Limb (tissue), 2 donors: ENCODE results near the gene MPV17L2.

Experiments
- DNase-seq, 2 donors: peaks; one replicate each; pipeline ENCODE4 v3.0.0-alpha.2; 2016; ENCODE audit errors: extremely low spot score in 2 of 2

The MPV17L2 gene

DNA sequence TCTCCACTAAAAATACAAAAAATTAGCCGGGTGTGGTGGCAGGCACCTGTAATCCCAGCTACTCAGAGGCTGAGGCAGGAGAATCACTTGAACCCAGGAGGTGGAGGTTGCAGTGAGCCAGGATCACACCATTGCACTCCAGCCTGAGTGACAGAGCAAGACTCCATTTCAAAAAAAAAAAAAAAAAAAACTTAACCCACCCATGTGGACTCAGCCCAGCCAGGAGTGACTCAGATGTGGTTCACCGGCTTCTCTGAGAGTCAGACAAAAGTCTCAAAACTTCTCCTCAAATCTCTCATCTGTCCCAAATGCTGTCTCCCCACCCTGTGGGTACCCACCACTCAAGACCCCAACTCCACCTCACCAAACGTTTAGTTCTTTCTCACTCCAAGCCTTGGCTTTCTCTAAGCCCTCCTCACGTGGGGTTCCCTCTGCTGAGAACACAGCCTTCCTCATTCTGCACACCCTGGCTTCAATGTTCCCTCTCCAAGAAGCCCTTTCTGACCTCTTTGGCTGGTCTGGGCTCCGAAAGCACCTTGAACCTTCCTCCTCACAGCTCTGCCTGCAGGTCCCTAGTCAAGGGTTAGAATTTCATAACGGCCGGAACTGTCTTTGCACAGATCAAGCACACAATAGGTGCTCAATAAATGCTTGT is 21.9 kb downstream of the MPV17L2 start:
- no peak for DNase-seq

DNA sequence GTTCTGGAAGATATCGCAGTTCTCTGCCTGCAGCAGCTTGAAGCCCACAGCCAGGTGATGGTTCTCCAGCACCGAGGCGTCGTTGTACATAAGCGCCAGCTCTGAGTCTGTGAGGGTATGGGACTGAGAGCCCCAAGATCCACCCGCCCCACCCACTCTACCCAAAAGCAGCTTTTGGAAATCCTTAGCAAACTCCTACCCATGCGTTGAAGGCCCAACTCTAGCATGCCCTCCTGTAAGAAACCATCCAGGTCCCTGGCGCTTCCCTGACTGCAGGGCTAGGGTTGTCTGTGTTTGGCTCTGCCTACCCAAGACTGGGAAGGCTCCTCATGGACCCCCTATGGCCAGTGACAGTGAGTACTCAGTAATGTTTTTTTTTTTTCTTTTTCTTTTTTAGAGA is 23.8 kb downstream of the MPV17L2 start:
- no peak for DNase-seq

DNA sequence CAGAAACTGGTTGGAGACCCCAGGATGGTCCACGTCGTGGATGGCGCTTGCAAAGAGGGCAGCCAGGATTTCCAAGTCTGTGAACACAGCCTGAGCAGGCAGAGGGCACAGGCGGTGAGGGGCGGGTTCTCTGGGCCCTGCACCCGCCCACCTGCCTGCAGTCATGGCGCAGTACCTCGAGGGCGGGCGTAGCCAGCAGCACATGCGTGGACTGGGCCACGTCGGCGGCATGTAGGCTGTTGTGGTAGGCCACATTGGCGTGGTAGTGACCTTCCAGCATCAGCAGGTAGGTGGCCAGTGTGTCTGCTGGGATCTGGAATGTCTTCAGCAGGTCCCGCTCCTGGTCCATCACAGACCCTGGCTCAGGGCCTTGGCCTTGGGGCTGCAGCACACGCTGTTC is 25.1 kb downstream of the MPV17L2 start:
- DNase-seq: no peak

DNA sequence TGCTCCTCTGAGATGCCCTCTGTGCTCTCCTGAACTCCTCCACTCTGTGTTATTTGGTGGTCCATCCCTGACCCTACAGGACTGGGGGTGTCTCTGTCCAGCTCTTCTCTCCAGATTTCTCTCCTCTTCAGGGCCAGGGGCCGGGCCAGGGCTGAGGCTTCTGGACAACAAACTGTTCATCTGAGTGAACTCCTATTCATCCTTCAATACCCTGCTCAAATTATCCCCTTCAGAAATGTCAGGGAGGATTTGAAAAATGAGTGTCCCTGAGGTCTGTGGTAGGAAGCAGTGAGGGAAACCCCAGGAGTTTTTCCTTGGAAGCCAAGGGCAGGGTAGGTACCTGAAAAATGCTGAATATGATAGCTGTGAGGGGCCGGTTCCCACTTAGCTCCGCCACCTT is 25.6 kb downstream of the MPV17L2 start:
- no peak for DNase-seq

DNA sequence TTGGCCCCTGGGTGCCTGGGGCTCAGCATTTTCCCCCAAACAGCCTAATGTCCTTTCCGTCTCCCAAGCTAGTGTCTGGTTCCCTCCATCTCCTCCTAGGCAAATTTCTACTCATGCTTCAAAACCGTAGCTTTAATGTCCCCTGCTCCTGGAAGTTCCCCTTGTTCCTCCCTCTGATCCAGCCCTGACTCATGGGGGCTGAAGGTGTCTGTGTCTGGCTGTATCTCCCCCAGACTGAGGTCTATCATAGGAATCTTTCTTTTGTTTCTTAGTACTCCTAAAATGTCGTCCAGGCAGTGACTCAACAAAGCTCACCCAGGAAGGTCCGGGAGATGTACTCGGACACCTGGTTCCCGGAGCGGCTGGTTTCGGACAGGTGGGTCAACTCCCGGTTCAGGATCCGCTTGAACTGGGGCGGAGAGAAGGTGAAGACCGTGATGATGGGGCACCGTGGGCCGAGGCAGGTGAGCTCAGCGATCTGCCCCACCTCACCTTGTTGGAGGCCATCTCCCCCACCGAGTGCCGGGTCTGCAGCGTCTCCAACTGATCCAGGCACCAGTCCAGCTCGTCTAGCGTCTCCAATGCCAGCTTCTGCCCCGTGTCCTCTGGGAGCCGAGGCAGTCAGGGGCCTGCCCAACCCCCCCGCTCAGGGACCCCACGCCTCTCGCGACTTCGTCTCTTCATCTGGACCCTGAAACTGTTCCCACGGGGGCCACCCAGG is 27.1 kb downstream of the MPV17L2 start:
- DNase-seq: no peak

DNA sequence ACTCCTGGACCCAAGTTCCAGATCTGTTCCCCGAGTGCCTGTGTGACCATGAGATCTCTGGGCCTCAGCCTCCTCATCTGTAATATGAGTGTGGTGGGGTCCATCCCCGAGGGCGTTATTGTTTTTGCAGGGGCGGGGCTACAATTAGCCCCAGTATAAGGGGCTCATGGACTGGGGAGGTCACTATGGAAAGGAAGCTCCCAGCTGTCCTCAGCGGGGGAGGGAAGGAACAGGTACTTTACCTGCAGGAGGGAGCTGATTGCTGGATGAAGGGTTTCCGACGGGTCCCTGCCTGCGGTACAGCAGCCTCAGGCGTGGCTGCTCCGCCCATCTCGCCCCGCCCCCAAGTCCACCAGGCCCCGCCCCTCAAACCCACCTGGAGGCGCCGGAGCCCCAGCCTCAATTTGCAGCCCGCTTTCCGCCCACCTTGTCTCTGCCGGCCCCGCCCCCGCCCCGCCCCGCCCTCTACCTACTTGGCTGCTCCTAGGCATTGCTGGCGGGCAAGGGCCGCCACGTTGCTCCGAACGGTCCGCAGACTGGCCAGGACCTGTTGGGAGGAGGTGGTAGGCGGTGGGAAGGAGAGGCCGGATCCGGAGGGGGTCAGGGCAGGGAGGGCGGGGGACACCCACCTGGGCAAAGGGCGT is 27.7 kb downstream of the MPV17L2 start:
- no peak for DNase-seq

DNA sequence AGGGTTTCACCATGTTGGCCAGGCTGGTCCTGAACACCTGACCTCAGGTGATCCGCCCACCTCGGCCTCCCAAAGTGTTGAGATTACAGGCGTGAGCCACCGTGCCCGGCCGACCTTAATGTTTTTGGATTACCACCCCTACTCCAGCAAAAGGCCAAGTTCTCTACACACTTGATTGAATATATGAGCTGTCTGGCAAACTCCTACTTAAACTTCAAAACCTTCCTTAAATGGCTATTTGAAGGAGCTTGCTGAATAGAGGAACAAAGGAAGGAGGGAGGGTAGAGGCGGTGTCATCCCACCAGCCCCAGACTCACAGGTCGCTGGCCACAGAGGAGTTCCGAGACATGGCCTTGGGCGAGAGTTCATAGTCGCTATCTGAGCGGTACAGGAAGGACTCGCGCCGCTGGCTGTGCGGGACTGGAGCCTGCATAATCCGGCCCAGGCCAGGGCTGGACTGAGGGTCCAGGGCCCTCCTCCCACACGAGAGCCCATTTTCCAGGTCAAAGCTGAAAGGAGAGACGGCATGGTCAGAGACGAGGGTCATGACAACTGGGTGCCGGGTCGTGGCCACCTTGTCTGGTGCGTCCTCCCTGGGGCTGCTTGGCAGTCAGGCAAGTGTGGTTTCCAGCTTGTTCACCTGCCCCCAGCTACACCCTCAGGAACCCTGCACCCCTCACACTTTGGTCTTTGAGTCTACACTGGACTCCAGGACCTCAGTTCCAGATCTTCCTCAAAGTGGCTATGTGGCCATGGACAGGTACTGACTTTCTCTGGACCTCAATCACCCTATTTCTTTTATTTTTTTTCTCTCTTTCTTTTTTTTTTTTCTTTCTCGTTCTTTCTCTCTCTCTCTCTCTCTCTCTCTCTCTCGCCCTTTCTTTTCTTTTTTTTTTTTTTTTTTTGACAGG is 29.1 kb downstream of the MPV17L2 start:
- DNase-seq: no peak

DNA sequence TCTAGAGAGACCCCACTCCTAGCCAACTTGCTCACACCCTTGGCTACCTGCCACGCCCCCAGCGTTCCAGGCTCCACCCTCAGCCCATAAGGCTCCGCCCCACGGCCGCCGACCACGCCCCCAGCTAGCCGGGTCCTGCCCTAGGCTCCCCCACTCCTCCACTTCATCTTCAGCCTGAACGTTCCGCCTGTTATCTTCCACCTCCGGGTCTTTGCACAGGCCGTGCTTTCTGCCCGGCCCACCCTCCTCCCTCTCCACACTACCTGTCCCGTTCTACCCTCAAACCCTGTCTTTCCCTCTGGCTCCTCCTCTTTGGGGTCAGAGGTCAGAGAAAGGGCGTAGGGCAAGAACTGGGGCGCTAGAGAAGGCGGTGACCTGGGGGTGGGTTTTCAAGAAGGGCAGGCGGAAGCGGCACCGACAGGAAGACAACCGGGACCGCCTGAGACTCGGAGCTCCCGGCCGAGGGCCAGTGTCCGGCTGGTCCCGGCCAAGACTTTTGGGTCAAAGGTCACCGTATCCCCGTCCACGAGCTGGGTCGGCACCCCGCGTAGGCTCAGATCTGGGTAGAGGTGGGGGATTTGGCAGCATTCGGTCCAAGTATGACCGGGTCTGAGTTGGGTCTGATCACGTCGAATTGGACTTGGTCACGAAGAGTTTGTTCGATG is 31.0 kb downstream of the MPV17L2 start:
- peak in 1 of 2 donors; percentile 58 for DNase-seq

DNA sequence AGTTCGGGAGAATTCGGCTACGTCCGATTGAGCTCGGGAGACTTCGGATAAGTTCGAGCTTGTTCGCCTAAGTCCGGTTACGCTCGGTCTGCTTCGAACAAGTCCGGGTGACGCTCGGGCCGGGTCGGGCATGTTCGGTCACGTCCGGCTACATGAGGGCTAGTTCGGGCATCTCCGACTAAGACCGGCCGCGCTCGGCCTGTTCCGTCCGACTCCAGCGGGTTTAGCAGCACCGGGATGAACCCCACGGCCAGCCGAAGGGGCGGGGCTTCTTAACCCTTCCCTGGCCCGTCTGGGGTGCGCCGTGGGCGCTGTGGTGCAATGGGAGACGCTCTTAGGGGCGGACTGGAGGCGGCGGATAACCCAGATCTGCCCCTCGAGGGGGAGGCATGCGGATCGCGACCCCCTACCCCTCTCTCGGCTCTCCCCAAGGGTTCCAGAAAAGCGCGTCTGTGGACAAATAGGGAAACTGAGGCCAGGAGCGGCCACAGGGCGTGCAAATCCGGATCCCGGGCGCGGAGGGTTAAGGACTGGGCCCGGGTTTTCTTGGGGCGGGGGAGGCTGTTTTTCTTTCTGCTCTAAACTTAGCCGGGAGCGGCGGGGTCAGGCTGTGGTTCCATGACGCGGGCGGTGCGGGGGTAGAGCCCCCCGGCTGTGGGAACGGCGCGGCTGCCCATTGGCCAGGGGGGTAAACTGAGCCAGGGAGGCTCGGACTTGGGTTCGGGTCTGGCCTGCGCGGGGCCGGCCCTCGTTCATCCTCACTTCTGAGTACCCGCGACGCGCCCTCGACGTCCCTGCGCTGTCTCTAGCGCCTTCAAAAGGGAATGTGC is 31.7 kb downstream of the MPV17L2 start:
- DNase-seq: peak; percentile 94 to 97

DNA sequence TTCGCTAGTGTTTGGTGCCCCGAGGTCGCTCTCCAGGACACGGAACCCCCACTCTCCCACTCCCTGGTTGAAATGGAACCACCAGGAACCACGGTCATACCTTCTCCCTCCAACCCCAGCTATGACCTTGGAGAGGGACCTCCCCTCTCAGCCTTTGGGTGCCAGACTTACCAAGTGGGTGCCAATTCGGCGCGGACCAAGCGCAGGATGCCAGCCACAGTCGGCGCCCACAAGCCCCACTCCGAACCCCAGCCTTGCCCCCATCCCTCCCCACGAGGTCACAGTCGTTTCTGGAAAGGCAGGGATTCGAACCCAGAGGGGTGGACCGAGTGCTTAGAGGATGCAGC is 32.3 kb downstream of the MPV17L2 start:
- no peak for DNase-seq

DNA sequence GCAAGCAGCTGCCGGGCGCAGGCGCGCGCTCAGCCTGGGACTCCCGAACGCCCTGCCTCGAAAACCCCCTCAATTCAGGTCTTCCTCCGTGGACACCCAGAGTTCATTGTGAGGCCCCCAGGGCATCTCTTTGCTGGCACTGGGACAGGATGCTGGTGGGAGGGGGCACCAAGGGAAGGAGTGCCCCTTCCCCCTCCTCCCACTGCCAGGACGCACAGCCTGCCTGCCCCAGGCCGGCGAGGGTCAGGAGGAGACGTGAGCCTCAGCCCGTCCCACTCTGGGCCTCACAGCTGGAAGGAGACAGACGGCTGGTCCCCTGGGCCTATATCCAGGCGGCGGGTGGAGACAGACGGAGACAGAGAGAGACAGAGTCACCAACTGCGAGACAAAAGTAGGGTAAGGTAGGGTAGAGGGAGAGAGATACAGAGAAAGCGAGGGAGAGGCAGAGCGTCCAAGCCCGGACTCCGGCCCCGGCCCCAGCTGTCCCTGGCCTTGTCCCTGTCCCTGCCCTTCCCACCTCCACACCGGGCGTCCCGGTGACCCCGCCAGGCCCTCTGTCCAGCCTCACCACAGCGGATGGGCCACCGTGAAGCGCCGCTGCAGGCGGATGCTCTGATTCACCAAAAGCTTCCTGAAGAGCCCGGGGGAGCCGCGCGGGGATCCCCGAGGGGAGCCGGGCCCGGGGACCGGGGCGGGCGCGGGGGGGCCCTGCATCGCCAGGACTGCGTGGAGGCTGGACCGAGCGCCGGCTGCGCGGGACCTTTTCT is 32.9 kb downstream of the MPV17L2 start, which contains the start of gene PDE4C:
PDE4C (minus strand) TSS at position 737 of the 767 bp plus-strand sequence; CDS start at position 714, 23 bp downstream.
- no peak for DNase-seq

DNA sequence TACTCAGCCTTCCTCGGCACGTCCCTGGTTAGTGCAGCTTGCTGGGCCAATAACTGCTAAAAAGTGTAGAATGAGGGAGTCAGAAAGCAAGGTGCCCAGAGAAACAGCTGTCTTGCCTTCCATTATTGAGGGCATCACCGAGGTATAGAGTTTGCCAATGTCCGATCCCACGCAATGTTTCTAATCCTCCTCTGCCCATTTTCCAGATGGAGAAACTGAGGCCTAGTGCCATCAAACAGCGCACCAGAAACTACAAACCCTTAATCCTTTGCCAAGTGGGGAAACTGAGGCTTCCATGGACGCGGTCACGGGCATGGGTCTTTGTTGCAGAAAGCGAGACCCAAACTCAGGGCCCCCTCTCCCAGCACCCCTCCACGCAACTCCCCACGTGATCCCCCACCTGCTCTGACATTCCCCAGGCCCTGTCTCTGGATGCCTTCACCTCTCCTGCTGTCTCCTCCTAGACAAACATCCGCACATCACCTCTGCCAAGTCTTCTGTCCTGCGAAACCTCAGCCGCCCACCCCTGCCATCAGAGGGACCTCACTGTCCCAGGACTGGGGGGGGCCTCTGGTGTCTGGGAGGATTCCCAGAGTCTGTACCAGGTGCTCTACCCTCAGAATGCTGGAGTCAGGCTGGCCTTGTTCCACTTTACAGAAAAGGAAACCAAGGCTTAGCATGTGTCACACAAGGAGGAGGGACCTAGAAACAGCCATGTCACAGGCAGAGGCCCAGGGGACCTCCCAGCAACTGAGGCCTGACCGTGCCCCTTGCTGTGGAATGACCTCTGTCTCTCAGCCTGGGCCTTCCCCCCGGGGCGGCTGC is 34.1 kb downstream of the MPV17L2 start:
- DNase-seq: no peak

DNA sequence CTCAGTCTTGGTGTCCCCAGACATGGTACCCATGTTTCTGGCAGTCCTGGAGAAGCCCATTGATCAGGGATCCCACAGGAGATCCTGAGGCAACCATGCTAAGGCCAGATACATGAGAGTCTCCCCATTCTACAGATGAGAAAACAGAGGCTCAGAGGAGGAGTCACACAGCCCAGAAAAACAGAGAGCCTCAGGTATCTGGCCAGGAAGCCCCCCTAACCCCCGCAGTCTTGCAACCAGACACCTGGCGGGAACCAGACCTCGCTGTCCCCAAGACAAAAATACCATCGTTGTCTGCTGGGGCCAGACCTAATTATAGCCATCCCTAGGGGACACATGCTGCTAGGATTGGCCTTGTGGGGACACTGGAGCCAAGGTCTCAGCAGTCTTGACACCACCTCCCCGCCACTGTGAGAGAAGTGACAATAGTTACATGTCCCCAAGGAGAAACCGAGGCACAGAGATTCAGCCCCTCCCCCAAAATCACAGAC is 34.8 kb downstream of the MPV17L2 start:
- DNase-seq: no peak

DNA sequence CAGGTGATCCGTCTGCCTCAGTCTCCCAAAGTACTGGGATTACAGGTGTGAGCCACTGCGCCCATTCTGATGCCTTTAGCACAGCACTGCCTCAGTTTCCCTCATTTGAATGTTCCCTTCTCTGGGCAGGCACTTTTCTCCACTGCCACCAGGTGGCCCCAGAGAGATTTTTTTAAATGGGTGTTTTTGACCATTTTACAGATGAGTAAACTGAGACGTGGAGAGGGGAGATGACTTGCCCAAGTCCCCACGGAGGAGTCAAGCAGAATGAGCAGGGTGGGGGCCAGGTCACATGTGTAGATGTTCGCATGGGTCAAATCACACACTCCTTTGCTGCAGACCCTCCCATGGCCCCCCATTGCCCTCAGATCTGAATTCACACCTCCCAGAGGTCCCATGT is 36.5 kb downstream of the MPV17L2 start:
- no peak for DNase-seq

DNA sequence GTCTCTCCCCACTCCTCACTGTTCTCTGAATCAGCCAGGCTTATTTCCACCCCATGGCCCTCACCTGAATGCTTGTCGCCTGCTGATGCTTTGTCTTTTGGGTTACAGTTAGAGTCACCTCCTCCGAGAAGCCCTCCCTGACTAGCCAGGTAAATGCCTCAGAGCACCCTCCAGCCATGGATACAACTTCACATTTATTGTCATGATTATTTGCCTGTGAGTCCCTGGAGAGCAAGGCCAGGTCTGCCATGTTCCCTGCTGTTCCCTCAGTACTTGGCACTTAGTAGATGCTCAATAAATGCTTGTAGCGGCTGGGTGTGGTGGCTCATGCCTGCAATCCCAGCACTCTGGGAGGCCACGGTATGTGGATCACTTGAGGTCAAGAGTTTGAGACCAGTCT is 36.9 kb downstream of the MPV17L2 start:
- no peak for DNase-seq

DNA sequence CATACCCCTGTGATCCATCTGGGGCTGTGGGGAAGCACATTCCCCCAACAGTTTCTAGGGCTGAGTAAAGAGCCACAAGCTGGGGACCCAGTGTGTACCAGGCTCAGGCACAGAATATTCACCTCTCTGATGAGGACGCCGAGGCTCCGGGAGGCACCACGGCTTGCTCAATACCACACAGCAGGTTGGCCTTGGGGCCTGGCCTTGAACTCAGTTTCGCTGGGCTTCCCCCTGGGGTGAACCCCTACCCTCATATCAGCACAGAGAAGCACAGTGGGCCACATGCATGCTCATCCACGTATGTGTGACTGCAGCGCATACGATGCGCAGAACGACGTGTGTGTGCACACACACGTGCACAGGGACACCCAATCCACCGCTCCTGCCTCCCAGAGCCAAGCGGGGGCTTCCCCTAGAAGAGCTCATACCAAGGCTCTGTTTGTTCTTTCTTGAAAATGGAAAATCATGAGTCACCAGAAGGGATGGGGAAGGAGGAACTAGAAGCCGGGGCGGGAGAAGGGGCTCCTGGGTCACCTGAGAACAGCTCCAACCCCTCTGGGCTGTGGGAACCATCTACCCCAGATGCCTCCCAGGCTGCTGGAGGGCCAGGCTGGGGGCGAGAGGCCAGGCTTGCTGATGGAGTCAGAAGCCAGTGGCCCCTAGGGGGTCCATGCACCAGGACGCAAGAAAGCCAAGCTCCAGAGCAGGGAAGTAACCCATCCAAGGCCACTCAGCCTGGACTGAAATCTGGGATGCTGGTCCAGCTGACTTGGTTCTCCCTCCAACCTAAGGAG is 38.1 kb downstream of the MPV17L2 start:
- no peak for DNase-seq

DNA sequence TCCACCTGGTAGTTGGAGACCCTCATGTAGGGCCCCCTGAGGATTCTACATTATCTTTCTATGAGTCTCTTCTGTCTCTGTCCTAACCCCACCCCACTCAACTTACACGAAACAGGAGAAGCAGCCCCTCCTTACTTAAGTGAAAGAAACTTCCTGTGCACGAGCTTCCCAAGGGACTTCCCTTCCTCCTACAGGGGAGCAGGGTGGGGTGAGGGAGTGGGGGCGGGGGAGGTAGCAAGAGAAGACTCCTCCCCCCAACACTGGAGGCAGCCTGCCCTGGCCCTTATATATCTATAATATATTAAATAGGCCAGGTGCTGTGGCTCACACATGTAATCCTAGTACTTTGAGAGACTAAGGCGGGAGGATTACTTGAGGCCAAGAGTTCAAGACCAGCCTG is 38.8 kb downstream of the MPV17L2 start:
- no peak for DNase-seq
